ENCODE measurements around the gene GPR85. TPM values are rescaled to one million over a fixed set of nuclear protein-coding genes. Genes with fewer than 3 reads are reported as not detected.

The GPR85 gene
- total RNA-seq, 1 experiment from 2014 or later: not detected

GRCh38 chr7:113087071-113087998, 708 bp upstream of the GPR85 start:
- in situ Hi-C loops (cut with HindIII; ENCODE audit: low pct_unique_long_range_greater_than_20kb, low sequenced_read_pairs): no loop called here
- POLR2A ChIA-PET: no interaction called here
- H3K27me3 ChIP-seq (ENCODE audit: control insufficient read depth, insufficient read depth, low read length): peaks cover 16% of the 10 kb centered on the region
- H3K4me1 ChIP-seq (ENCODE audit: control insufficient read depth, insufficient read depth, low read length): no peaks in the 10 kb centered on the region
- intact Hi-C loops (cut with micrococcal nuclease; ENCODE audit: unreplicated experiment): no loop called here
- peak overlapping the region in 1 of 2 experiments; percentile 34; a peak in 1 of 4 replicates for H3K4me3 ChIP-seq (ENCODE audit: low read depth in 2 of 2, low read length in 2 of 2)
- BruUV-seq (replicated peaks): no TSS peak
- TF ChIP-seq REST (IDR thresholded peaks at IDR 0.05; ENCODE audit: insufficient read depth in 1 of 2, low read depth in 2 of 2, low read length in 1 of 2) (no peak), SIN3A (IDR thresholded peaks at IDR 0.05; ENCODE audit: borderline replicate concordance, insufficient read depth, low read depth, low read length) (no peak), TCF7L2 (IDR thresholded peaks at IDR 0.05; ENCODE audit: low read depth, low read length) (no peak), POLR2AphosphoS5 (IDR thresholded peaks at IDR 0.05; ENCODE audit: low read depth, low read length) (no peak), CTCF (IDR thresholded peaks at IDR 0.05) (no peak)
- ATAC-seq (no peak), DNase-seq (ENCODE audit: low read depth, low spot score) (no peak)
- CTCF ChIA-PET: no interaction called here
- no peaks in the 10 kb centered on the region for H3K9me3 ChIP-seq (ENCODE audit: control insufficient read depth, insufficient read depth, low read depth, low read length)
- no peak overlapping the region for H3K27ac ChIP-seq (ENCODE audit: low read length)
- H3K36me3 ChIP-seq (ENCODE audit: control insufficient read depth, insufficient read depth, low read length): no peaks in the 10 kb centered on the region

- peaks cover 16% of the 10 kb centered on the region for H3K27me3 ChIP-seq (ENCODE audit: control insufficient read depth, insufficient read depth, low read length)
- no peaks in the 10 kb centered on the region for H3K9me3 ChIP-seq (ENCODE audit: control insufficient read depth, insufficient read depth, low read depth, low read length)
- no TSS peak for BruUV-seq (replicated peaks)
- no peak overlapping the region for H3K27ac ChIP-seq (ENCODE audit: low read length)
- ChIA-PET CTCF (interaction anchor here (0.5 kb wide), 1 partner anchor 602 kb away, joined by 3 read pairs; no protein-coding TSS in a partner anchor), POLR2A (no interaction called here)
- DNase-seq (ENCODE audit: low read depth, low spot score): no peak
- H3K4me1 ChIP-seq (ENCODE audit: control insufficient read depth, insufficient read depth, low read length): no peaks in the 10 kb centered on the region
- no peak for ATAC-seq
- peak overlapping the region; percentile 7 to 34; a peak in 3 of 4 replicates for H3K4me3 ChIP-seq (ENCODE audit: low read depth in 2 of 2, low read length in 2 of 2)
- in situ Hi-C loops (cut with HindIII; ENCODE audit: low pct_unique_long_range_greater_than_20kb, low sequenced_read_pairs) (no loop called here), intact Hi-C loops (cut with micrococcal nuclease; ENCODE audit: unreplicated experiment) (no loop called here)
- no peaks in the 10 kb centered on the region for H3K36me3 ChIP-seq (ENCODE audit: control insufficient read depth, insufficient read depth, low read length)
- TF ChIP-seq REST (IDR thresholded peaks at IDR 0.05; ENCODE audit: insufficient read depth in 1 of 2, low read depth in 2 of 2, low read length in 1 of 2) (no peak), SIN3A (IDR thresholded peaks at IDR 0.05; ENCODE audit: borderline replicate concordance, insufficient read depth, low read depth, low read length) (no peak), TCF7L2 (IDR thresholded peaks at IDR 0.05; ENCODE audit: low read depth, low read length) (no peak), POLR2AphosphoS5 (IDR thresholded peaks at IDR 0.05; ENCODE audit: low read depth, low read length) (no peak), CTCF (IDR thresholded peaks at IDR 0.05) (no peak)
These were observed 741 bp downstream of the GPR85 start for GRCh38 chr7:113085781-113086390.

Data from Panc1 (cell line).